GM12875 (cell line): ENCODE measurements around the gene SUCLG2.

Experiments
- H3K4me3 ChIP-seq: one replicate; pipeline ENCODE4 v1.5.1; 2011; ENCODE audit warnings: low read depth, low read length, control low read depth
- TF ChIP-seq, protein P1 (sequence below): IDR thresholded peaks from 2 replicates; pipeline ENCODE4 v1.5.1; 2011; ENCODE audit warnings: low read depth, mild to moderate bottlenecking, control low read depth, inconsistent platforms, low read length, moderate library complexity, borderline replicate concordance; ENCODE audit not compliant: insufficient read depth

Gene SUCLG2

GRCh38 chr3:67388738-67389137, 265.7 kb downstream of the SUCLG2 start:
- TF ChIP-seq, protein P1, sequence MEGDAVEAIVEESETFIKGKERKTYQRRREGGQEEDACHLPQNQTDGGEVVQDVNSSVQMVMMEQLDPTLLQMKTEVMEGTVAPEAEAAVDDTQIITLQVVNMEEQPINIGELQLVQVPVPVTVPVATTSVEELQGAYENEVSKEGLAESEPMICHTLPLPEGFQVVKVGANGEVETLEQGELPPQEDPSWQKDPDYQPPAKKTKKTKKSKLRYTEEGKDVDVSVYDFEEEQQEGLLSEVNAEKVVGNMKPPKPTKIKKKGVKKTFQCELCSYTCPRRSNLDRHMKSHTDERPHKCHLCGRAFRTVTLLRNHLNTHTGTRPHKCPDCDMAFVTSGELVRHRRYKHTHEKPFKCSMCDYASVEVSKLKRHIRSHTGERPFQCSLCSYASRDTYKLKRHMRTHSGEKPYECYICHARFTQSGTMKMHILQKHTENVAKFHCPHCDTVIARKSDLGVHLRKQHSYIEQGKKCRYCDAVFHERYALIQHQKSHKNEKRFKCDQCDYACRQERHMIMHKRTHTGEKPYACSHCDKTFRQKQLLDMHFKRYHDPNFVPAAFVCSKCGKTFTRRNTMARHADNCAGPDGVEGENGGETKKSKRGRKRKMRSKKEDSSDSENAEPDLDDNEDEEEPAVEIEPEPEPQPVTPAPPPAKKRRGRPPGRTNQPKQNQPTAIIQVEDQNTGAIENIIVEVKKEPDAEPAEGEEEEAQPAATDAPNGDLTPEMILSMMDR: no peak
- no peak overlapping the region for H3K4me3 ChIP-seq

- no peak overlapping the region for H3K4me3 ChIP-seq
Measured at GRCh38 chr3:67386451-67386850, 268.0 kb downstream of the SUCLG2 start.

DNA sequence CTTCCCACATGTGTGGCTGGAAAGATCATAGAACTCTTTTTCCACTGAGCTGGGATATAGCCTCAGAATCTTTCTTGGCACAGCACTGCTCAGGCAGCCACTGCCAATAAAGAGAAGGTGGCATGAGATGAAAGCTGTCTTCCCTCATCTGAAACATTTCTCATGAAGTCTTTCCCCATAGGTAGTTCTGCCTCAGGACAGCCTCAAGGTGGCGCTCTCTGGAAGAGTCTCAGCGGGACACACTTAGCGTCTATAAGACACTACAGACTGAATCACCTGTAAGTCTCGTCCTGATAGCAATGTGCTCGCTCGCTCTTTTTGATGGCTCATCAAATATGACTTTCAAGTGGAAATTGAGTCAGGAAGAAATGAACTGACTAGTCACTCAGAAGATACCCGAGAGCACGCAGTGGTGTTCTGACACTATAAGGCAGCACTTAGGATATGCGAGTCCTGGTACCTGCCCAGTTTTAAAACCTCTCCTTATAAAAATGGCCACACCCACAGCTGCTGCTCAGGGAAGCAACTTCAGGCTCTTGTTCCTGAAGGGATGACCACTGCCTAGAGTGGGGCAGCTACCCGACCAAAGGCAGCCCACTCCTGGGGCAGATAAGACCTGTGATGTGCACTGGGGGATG, 269.5 kb downstream of the SUCLG2 start:
- TF ChIP-seq, protein P1: peak; percentile 68
- no peak overlapping the region for H3K4me3 ChIP-seq

More at GRCh38 chr3:67386451-67386850, 268.0 kb downstream of the SUCLG2 start:
- TF ChIP-seq, protein P1: no peak

- no peak overlapping the region for H3K4me3 ChIP-seq
- TF ChIP-seq, protein P1: no peak
Measured at GRCh38 chr3:67384016-67384415, 270.4 kb downstream of the SUCLG2 start.

GRCh38 chr3:67383379-67383778, 271.0 kb downstream of the SUCLG2 start:
- TF ChIP-seq, protein P1: no peak
- H3K4me3 ChIP-seq: no peak overlapping the region

DNA sequence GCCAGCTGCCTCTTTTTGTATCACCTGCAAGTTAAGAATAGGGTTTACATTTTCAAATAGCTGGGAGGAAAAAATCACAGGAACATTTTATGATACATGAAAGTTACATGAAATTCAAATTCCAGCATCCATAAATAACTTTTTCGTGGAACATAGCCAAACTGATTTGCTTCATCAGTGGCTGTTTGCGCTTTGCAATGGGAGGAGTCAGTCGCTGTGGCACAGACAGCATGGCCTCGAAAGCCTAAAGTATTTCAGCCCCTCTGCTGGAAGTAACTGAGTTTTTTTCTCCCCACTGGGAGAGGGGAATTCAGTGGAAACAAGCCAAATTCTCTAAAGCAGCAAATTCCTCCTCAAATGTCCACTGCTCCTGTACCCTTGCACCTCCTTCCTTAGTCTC, 271.9 kb downstream of the SUCLG2 start:
- TF ChIP-seq, protein P1: no peak
- H3K4me3 ChIP-seq: no peak overlapping the region

DNA sequence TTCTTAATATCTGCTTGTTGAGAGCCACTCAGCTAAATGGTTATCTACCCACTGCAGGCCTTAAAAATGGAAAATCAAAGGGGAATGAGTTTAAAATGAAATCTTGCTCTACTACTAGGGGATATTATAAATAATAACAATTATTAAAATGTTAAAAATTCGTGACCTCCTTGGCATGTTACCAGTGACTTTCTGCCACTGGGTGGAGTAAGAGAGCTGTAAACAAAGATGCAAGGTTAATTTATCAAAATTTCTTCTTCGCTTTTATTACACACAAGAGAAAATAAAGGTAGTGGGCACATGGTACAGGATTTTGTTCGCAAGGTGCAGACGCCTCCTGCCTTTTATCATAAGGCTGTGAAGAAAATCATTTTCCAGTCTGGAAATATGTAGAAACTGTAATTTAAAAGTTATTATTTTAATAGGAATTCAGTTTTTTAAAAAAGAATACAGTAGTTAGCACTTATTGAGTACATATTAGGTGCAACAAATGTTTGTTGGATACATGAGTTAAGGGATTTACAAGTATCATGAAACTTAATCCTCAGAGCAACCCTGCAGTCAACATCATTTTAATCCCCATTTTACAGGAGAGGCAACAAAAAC, 272.6 kb downstream of the SUCLG2 start:
- no peak overlapping the region for H3K4me3 ChIP-seq
- TF ChIP-seq, protein P1: peak; percentile 54; the same call in 1 of the 2 replicates
